Activated naive CD4-positive, alpha-beta T cell treated with anti-CD3 and anti-CD28 coated beads, Interleukin-2, amount 50 U/mL, for 16 hours (primary cell): Measurements from ENCODE around the gene MRPL34.
"Not testable (repeated sequence)": the region's sequence is repeated elsewhere in the genome, so short reads cannot be mapped to it uniquely, and the experiment has no call there.

Source experiments
- DNase-seq: peaks from one replicate; pipeline ENCODE4 v3.0.0-alpha.2; 2020

Gene MRPL34

GRCh38 chr19:17305517-17306284, at the start of gene MRPL34:
Gene MRPL34, plus strand, starts transcription at chr19:17305872. Its CDS starts 21 bp downstream, at chr19:17305893.
- DNase-seq: peak; percentile 92

- DNase-seq: no peak
These were observed 49.5 kb upstream of the MRPL34 start for GRCh38 chr19:17256130-17256529.

GRCh38 chr19:17259118-17259780, 46.4 kb upstream of the MRPL34 start:
- DNase-seq: no peak

GRCh38 chr19:17259934-17260333, 45.7 kb upstream of the MRPL34 start:
- no peak for DNase-seq

- peak; percentile 90 for DNase-seq
These were observed 44.8 kb upstream of the MRPL34 start for GRCh38 chr19:17260842-17261325.

- DNase-seq: no peak
These were observed 43.1 kb upstream of the MRPL34 start for GRCh38 chr19:17262557-17262956.

GRCh38 chr19:17263712-17264640, 41.7 kb upstream of the MRPL34 start:
- DNase-seq: no peak

GRCh38 chr19:17264641-17264979, 41.1 kb upstream of the MRPL34 start, which contains the start of gene USHBP1:
Gene USHBP1, minus strand, starts transcription at chr19:17264745. Its CDS starts 446 bp downstream, at chr19:17264299.
- DNase-seq: no peak

GRCh38 chr19:17266026-17266425, 39.6 kb upstream of the MRPL34 start:
- no peak for DNase-seq

- no peak for DNase-seq
These were observed 39.1 kb upstream of the MRPL34 start for GRCh38 chr19:17266589-17266974.

- peak; percentile 95 for DNase-seq
These were observed 38.5 kb upstream of the MRPL34 start, which contains the start of gene BABAM1 for GRCh38 chr19:17266975-17267788. Gene BABAM1, plus strand, starts transcription at chr19:17267443. Its CDS starts 1,364 bp downstream, at chr19:17268807.

- no peak for DNase-seq
These were observed 36.9 kb upstream of the MRPL34 start for GRCh38 chr19:17268754-17269153.

- DNase-seq: not testable (repeated sequence)
These were observed 30.8 kb upstream of the MRPL34 start for GRCh38 chr19:17274892-17275291.

- no peak for DNase-seq
These were observed 30.1 kb upstream of the MRPL34 start for GRCh38 chr19:17275441-17276175.

- DNase-seq: no peak
These were observed 26.2 kb upstream of the MRPL34 start for GRCh38 chr19:17279436-17279835.

- DNase-seq: peak; percentile 67
These were observed 24.0 kb upstream of the MRPL34 start, which contains the start of gene ANKLE1 for GRCh38 chr19:17281391-17282304. Gene ANKLE1, plus strand, starts transcription at chr19:17281901. Its CDS starts 20 bp downstream, at chr19:17281921.

- DNase-seq: peak; percentile 81
These were observed 23.1 kb upstream of the MRPL34 start for GRCh38 chr19:17282488-17283125.

GRCh38 chr19:17283504-17283996, 22.1 kb upstream of the MRPL34 start:
- DNase-seq: no peak

- DNase-seq: no peak
These were observed 20.1 kb upstream of the MRPL34 start for GRCh38 chr19:17285415-17286135.
